D341Med (cell line): ENCODE results near the gene ABCB1.
"Not testable (repeated sequence)": the region's sequence is repeated elsewhere in the genome, so short reads cannot be mapped to it uniquely, and the experiment has no call there.

ENCODE experiments used
- DNase-seq: peaks from one replicate; pipeline ENCODE4 v3.0.0; 2012; ENCODE audit warnings: low spot score

The ABCB1 gene

DNA sequence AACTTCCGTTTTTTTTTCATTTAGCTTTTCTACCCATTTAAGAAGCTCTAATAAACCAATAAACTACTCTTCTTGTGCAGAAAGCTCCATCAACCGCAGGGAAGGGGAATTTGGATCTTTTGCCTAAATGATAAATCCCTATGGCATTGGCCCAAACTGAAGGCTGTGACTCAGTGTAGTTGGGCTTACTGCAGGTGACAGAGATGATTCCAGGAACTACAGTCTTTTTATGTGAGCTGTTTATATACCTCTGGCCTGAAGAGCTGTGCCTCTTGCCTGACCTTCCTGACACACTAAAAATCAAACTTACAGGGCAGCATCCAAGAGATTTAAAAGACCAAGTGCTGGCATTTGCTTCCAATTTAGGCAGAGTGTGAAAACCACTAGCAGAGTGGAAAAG is 25.2 kb downstream of the ABCB1 start:
- DNase-seq: no peak

- no peak for DNase-seq
These were observed 26.1 kb downstream of the ABCB1 start for GRCh38 chr7:87574630-87575029.

GRCh38 chr7:87572513-87572912 is 28.2 kb downstream of the ABCB1 start:
- DNase-seq: not testable (repeated sequence)

DNA sequence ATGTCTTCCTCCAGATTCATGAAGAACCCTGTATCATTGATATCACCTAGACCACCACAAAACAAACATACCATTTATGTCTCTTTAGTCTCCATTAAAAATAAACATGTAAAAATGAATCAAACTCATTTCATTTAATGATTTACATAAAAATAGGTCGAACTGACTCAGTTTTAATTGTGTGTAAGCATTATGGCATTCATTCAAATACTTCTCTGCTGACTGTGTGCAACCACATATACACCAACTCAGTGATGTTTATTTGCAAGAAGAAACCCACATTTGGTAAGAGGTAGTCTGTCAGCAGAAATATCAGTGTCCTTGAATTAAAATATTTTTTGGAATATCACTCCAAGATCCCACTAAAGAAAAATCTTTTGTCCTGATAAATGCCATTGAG is 30.5 kb downstream of the ABCB1 start:
- DNase-seq: no peak

DNA sequence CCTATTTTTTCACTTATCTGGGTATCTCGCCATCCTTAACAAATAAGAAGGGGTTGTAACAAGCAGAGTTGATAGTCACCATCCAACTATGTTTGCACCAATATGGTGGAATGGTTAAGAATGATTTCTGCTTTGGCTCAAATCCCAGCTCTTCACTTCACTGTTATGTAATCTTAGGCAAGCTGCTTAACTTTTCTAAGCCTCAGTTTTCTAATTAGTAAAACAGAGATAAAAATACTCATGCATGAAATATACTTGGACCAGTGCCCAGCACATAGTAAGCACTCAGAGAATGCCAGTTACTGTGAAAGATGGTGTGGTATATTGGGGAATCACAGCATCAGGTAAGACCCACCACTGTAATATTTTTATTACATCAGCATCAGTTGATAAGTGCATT is 33.6 kb downstream of the ABCB1 start:
- no peak for DNase-seq

DNA sequence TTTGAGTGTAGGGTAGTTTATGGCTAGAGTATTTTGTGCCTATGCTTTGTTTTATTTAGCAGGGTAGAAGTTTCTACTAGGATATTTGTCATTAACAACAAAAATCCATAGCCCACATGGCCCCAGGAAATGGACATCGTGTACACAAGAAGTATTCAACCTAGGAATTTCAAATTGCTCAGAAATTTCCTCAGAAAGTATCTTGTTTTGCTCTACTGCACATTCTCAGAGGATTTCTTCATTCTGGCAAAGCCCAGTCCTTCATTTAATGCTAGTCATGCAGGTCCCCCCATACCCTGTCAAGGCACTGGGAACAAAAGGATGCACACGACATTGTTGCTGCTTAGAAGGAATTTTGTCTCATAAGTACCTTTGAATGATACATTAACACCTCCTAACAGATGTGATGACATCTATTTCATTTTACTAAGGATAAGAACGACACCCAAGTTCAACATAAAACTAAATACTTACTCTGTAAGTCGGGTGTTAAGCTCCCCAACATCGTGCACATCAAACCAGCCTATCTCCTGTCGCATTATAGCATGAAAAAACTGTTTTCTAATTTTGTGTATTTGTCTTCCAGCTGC is 34.3 kb downstream of the ABCB1 start:
- DNase-seq: no peak

DNA sequence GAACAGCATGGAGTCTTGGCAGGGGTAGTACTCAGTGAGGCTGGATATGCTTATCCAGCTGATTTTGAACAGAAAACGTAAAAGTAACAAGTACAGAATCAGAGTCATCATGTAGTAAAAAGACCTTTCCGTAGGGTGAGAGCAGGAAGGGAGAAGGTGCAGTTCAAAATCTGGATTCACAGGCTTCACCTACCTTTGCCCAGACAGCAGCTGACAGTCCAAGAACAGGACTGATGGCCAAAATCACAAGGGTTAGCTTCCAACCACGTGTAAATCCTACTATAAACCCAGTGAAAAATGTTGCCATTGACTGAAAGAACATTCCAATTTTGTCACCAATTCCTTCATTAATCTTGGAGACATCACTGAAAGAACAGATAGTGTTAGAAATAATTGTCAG is 34.8 kb downstream of the ABCB1 start:
- no peak for DNase-seq

GRCh38 chr7:87564296-87564963 is 36.3 kb downstream of the ABCB1 start:
- DNase-seq: peak; percentile 55

DNA sequence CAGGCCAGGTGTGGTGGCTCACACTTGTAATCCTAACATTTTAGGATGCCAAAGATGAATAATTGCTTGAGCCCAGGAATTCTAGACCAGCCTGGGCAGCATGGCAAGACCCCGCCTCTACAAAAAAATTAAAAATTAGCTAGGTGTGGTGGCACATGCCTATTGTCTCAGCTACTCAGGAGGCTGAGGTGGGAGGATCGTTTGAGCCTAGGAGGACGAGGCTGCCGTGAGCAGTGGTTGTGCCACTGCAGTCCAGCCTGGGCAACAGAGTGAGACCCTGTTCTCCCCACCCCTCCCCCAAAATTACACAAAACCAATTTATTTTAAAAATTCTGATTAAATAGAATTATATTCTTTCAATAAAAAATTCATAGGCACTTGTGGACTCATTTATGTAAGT is 39.0 kb downstream of the ABCB1 start:
- no peak for DNase-seq

DNA sequence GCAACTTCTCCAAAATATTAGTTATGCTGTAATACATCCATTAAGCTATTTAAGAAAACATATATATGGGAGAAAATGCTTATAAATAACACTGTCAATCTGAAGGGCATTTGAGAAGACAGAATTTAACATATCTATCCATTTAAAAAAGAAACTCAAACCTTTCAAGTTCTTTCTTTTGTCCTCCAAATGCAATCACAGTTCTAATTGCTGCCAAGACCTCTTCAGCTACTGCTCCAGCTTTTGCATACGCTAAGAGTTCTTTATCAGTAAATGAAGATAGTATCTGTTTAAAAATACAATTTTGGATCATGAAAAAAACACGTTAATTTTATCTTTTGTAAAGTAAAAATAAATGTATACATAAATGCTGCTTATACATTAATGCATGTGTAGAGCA is 39.6 kb downstream of the ABCB1 start:
- DNase-seq: no peak

DNA sequence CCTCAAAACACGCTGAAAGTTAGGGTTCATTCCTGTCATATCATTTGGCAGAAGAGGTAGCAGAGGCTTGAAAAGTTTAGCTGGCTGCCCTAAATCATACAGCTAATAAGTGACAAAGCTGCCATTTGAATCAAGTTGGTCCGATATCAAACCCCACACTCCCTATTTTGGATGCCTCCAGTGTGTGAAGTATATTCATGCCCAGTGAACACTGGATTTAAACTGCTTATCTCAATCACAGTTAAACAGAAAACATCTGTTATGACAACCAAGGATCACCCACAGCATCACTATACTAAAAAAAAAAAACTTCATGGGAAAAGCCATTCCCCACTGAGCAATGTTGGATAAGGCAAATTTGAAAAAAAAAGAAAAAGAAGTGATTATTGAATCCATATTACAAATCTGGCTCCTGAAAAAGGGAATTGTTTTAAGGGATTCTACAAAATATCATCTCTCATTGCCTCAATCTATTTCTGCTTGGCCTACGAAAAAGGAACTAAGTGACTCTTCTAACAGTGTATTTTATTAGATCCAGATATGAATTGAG is 48.3 kb downstream of the ABCB1 start:
- no peak for DNase-seq

DNA sequence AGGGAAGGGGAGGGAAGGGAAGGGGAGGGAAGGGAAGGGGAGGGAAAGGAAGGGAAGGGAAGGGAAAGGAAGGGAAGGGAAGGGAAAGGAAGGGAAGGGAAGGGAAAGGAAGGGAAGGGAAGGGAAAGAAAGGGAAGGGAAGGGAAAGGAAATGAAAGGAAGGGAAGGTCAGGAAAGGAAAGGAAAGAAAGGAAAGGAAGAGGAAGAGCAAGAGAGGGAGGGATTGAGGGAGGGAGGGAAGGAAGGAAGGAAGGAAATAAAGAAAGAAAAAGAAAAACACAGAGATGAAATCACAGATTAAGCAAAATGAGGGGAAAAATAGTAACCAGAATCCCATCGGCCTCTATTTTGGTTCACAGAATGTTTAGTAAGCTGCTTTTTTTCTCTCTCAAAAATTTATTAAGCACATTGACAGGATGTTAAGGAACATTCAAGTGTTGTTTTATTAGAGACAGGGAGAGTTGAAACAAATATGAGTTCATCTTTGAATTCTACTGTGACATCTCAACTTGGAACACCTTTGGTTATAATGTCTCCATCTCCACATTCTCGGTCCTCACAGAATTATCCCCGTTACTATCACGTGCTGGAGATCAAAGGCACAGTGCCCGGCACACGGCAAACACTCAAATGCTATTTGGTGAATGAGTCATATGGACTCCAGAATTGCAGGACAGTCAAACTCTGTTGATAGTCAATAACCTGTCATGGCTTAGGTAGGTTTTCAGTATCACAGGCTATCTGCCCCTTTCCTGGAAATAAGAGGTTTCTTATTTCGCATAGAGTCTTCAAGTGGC is 52.4 kb downstream of the ABCB1 start:
- no peak for DNase-seq

DNA sequence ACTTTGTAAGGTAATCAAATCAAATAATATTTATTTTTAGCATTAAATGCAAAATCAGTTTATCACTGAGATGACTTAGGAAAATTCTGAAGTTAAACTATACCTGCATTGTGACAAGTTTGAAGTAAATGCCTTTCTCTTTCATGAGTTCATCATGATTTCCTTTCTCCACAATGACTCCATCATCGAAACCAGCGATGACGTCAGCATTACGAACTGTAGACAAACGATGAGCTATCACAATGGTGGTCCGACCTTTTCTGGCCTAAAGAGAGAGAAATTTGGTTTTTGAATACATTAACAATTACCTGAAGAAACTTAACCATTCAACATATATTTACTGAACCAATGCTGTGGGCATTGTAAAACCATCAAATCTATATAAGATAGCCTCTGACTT is 54.9 kb downstream of the ABCB1 start:
- DNase-seq: no peak

DNA sequence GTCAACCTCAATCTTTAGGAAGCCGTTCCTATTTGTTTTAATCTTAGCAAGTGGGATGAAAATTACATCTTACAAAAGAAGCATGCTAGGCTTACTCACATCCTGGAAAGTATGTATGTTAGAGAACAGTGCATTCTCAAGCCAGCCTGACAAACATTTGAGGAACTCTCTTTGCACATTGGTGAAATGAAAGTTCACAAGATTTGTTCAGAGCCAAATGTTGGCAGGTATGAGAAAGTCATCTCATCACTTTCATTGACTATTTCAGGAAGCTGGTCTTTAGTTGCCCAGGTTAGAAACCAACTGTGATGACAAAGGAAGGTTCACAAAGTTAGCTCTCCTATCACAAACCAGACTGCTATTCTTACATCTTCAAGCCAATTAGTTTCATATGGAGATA is 57.1 kb downstream of the ABCB1 start:
- DNase-seq: no peak

DNA sequence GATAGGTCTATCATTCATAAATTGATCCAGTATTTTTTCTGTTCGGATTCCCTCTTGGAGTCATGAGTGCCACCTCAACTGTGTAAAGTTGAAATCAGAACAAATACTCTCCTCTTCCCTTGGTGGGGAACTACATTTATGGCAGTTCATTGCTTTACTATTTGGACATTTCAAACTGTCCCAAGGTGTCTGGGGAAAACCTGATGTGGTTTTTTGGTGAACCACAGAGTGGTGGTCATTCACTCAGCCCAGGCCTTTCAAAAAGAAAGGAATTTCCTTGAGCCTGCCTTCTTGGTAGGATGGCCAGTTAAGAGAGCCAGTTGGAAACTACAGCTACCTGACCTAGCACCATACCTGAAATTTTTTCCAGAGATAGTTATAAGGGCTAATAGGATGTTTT is 59.0 kb downstream of the ABCB1 start:
- no peak for DNase-seq

- no peak for DNase-seq
These were observed 62.6 kb downstream of the ABCB1 start for GRCh38 chr7:87538052-87538451.

DNA sequence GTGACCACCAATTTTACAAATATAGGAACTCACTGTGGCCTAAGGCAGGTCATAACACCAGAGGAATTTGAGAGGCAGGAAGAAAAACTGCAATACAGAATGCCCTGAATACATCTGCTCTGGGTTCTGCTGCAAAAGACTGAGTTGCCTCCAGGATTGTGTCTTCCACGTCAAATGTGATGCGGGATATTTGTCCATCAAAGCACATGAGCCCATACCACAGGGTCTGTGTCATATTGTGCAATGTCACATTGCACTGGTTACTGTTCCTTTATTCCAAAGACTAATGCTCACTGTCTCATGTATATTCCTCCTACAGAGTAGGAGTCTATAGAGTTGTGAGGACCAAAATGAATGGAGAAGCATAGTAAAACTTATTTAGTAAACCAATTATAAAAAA is 66.6 kb downstream of the ABCB1 start:
- no peak for DNase-seq

DNA sequence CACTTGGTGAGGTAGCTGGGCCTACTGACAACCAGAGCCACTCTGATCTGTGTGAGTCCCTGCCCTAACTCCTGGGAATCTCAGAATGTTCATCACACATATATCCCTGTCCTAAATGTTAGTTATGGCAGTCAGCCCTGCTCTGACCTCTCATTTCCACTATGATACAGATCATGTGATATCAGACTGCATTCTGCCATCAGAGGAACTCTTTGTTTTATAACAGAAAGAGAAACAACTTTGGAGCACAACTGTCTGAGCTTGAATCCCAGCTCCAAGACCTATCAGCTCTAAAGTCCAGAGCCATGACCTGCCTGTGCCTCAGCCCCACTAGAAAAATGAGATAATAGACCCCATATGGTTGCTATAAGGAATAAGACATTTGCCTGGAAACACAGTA is 70.6 kb downstream of the ABCB1 start:
- no peak for DNase-seq

GRCh38 chr7:87528730-87529129 is 72.0 kb downstream of the ABCB1 start:
- no peak for DNase-seq

GRCh38 chr7:87518735-87519134 is 81.9 kb downstream of the ABCB1 start:
- DNase-seq: no peak

DNA sequence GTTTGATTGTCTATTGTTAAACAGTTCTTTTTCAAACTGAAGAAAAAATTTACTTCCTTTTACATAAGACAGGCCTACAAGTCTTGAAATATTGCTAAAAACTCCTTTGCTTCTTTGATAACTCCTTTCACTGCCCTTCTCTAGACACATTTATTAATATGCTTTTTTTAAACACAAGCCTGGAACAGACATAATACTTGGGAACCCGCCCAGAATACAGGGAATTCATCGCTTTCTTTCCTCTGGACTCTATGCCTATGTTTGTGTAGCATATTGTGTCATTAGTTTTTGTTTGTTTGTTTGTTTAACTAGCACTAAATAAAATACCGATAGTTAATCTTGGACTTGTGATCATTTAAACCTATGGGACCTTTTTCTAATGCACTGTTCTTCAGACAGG is 82.8 kb downstream of the ABCB1 start:
- no peak for DNase-seq

- DNase-seq: no peak
These were observed 83.4 kb downstream of the ABCB1 start for GRCh38 chr7:87517136-87517815.
